NCI-H446 treated with DMSO at 0.1 percent for 48 hours (cell line): ENCODE data around the gene LTBP1.
"Not testable (repeated sequence)": the region's sequence is repeated elsewhere in the genome, so short reads cannot be mapped to it uniquely, and the experiment has no call there.

Source experiments
- DNase-seq: peaks from one replicate; lab custom pipeline; 2025; lab: John Stamatoyannopoulos, UW

The LTBP1 gene

GRCh38 chr2:33225350-33225749 lies 278.6 kb downstream of the LTBP1 start:
- DNase-seq, result no peak

DNA sequence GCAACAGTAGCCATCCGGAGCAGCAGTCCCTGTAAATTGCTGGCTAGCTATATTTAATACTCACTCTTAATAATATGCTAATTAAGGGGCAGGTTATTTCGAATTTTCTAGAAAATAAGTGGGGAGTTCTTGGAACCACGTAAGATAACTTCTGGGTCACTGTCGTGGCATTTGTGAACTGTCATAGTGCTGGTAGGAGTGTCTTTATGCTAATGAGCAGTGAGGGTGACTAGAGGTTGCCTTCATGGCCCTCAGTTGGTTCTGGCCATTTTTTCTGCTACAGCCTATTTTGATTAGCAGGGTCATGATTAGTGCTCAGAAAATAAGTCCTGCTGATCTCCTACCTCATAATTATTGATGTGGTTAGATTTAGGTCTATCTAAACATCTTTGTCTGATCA lies 279.8 kb downstream of the LTBP1 start:
- no peak for DNase-seq

GRCh38 chr2:33229646-33230045 lies 282.9 kb downstream of the LTBP1 start:
- DNase-seq, result no peak

DNA sequence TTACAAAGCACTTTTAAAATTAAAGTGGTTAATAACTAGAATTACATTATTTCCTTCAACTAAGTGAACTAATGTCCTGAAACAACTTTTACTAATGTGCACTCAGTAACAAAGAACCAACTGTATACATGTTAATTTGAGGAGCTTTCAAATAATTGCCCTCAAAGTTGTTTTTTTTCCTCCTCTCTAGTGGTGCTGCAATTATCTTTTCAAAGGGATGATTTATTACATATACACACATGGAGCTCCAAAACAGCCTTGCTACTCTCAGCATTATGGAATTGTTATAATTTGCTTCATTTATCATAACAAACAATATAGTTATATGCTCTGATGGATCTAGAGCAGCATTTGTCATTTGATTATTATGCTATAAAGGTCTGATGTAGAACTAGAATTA lies 283.4 kb downstream of the LTBP1 start:
- no peak for DNase-seq

DNA sequence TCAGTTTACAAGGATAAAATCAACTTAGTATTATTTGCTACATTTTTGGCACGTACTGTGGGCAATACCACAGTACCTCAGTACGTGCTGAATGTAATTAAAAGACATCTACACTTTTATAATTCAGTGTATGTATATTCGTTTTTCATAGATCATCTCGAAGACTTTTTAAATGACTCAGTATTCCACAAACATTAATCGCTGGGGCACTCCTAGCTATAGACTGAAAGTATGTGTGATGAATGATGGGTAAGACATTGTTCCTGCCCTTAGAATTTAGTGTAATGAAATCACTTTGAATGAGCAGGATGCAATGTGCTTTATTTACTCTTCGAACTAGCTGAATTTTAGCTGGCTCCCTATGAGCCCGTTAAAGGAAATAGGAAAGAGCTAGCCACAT lies 284.1 kb downstream of the LTBP1 start:
- DNase-seq, result no peak

GRCh38 chr2:33235559-33235958 lies 288.8 kb downstream of the LTBP1 start:
- not testable (repeated sequence) for DNase-seq

- no peak for DNase-seq
Measured at GRCh38 chr2:33236482-33237385, 290.0 kb downstream of the LTBP1 start.

DNA sequence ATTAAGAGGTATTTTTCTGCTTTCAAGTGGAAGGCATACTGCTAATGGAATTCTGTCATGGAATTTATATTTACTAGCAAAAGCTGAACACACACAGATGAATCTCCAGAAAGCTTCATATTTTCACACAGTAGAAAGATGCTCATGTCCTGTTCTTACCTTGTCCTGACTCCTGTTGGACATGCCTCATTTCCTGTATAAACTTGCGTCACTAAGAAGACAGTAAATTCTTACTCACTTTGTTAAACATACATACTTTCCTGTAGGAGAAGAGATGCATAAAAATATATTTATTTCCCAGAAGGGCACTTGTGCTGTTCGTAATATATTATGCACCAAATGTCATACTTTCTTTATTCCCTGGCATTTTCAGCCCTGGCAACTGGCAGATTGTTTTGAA lies 291.4 kb downstream of the LTBP1 start:
- no peak for DNase-seq

DNA sequence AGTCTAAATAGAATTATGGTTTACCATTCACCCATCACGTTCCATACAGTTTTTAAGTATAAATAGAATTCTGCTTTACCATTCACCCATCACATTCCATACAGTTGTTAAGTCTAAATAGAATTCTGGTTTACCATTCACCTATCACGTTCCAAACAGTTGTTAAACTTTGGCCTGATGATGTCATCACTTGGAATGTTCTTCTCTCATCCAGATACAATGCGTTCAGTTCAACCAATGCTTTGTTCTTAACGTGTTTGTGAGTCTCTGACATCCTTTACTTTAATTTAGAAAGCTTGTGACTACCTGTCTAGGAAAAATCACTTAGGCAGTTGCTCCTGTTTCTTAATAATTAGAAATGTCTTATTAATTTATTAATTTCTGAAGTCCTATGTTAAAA lies 293.4 kb downstream of the LTBP1 start:
- DNase-seq, result no peak

DNA sequence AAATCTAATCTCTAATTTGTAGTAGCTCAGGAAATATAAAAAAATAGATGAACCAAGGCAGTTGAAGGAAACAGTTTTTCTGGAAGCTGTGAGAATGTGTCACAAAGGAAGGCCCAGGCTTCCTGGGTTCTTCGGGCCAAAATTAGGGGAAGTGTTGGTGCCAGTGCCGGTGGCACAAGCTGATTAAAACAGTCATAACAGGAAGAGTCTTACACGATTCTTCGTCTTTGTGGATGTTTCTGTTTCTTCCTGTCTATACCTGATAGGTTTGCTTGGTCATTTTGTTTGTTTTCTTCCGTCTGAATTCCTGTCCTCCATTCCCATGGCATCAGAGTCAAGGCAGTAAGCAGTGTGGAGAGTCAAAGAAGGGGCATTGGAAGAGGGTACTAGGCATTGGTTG lies 294.3 kb downstream of the LTBP1 start:
- no peak for DNase-seq

DNA sequence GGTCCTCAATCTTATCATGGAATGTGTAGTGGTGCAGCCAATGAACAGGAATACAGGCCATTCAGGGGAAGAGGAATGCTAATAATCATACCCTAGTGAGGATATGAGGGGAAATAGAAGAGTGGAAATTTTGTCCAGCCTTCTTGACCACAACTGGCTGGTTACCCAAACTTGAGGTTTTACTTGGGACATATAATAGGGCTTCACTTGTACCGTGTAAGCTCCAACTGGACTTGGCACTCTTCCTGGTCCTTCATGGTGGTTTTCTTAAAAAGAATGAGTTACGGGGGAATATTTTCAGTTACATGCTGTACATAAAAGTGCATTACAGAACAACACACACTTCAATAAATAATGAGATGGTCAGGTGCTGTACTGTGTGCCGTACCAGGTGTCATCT lies 294.8 kb downstream of the LTBP1 start:
- DNase-seq, result no peak

GRCh38 chr2:33242845-33243244 lies 296.1 kb downstream of the LTBP1 start:
- no peak for DNase-seq

DNA sequence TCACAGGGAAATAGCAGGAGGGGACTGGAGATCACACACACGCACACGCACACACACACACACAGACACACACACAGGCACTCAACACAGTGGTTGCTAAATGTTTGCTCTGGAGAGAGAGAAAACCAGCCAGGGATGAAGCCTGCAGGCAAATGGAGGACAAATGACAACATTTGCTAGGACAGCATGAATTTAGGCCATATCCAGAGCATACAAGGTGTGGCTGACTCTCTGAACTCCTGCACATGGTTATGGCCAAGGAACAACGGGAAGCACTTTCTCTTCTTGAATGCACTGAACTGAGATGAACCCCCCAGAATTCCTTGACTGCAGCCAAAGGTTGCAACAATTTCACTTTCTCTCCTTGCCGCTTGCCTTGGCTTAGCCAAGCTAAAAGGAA lies 299.7 kb downstream of the LTBP1 start:
- DNase-seq, result no peak

DNA sequence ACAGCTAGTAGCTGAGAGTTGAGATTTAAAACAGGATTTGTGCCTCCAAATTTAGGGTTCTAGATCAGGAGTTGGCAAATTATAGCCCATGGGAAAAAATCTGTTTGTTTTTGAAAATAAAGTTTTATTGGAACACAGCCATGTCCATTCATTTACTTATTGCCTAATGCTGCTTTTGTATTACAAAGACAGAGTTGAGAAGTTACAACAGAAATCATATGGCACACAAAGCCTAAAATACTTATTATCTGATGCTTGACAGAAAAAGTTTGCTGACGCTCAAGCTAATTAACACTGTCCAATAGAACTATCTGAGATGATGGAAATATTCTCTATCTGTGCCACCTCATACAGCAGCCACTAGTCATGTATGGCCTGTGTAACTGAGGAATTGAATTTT lies 300.6 kb downstream of the LTBP1 start:
- no peak for DNase-seq

GRCh38 chr2:33250417-33251029 lies 303.8 kb downstream of the LTBP1 start:
- no peak for DNase-seq

GRCh38 chr2:33256162-33256755 lies 309.5 kb downstream of the LTBP1 start:
- no peak for DNase-seq

GRCh38 chr2:33258387-33258786 lies 311.6 kb downstream of the LTBP1 start:
- DNase-seq, result no peak

DNA sequence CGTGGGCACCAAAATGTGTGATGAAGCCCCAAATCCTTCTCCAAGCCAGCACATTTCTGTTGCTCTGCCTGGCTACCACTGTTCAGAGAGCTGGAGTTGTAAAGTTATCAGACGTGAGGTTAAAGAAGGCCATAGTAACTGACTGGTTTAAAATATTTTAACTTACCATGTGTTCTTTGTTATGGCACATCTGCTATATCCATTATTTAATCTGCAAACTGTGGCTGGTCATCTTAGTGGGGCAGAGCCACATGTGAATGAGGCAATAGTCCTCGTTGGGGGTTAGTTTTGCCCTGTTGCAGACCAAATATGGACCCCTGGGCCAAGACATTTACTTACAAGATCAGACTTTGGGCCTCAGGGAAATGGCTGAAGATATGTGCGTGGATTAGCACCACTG lies 315.3 kb downstream of the LTBP1 start:
- no peak for DNase-seq

DNA sequence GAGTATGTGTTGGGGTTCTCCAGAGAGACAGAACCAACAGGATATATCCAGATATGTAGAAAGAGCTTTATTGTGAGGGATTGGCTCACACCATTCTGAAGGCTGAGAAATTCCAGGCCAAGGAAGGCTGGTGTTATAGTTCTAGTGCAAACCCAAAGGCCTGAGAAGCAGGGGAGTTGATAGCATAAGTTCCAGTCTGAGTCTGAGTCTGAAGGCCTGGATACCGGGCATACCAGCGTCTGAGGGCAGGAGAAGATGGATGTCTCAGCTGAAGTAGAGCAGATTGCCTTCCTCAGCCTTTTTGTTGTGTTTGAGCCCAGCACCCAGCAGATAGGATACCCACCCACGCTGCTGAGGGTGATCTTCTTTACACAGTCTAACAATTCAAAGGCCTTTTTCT lies 318.0 kb downstream of the LTBP1 start:
- DNase-seq, result no peak

- no peak for DNase-seq
Measured at GRCh38 chr2:33265584-33266338, 319.0 kb downstream of the LTBP1 start.

- no peak for DNase-seq
Measured at GRCh38 chr2:33266467-33266866, 319.7 kb downstream of the LTBP1 start.

DNA sequence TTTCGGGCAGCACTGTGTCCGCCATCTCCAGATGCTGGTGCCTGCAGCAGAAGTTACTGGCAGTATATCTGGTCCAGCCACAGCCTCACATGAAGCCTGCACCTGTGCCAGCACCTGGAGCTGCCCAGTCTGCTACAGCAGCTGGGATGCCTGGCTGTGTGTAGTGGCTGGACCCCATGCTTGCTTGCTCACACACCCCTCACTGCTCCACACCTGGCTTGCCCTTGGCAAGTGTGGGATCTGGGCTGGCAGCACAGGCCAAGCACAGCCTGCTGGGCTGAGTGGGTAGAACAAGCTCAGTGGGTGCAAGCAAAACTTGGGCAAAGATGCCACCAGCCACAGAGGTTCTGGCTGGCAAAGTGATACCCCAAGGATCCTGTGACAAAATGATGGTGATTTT lies 320.3 kb downstream of the LTBP1 start:
- no peak for DNase-seq

GRCh38 chr2:33267756-33268155 lies 321.0 kb downstream of the LTBP1 start:
- peak; percentile 21 for DNase-seq
